ENCODE measurements around the gene RABL3. TPM values are rescaled to one million over a fixed set of nuclear protein-coding genes. Genes with fewer than 3 reads are reported as not detected.
"Not testable (repeated sequence)": the region's sequence is repeated elsewhere in the genome, so short reads cannot be mapped to it uniquely, and the experiment has no call there.

RABL3 gene
- total RNA-seq, 6 donors from 2014 or later: 4.9 to 20.1 (median 14.2) TPM

GRCh38 chr3:120762615-120763014, 20.3 kb upstream of the RABL3 start:
- TF ChIP-seq EP300 (IDR thresholded peaks at IDR 0.05) (no peak), POLR2A (IDR thresholded peaks at IDR 0.05) (no peak), CTCF (IDR thresholded peaks at IDR 0.05) (no peak), POLR2AphosphoS5 (IDR thresholded peaks at IDR 0.05) (no peak)
- H3K4me3 ChIP-seq: no peak overlapping the region
- H3K9me3 ChIP-seq: no peaks in the 10 kb centered on the region
- no peak for ATAC-seq (ENCODE audit: low FRiP score in 2 of 2)
- WGBS, 2 donors: 87 to 91% methylated on average over 1 of the region's 1 CpG
- H3K4me1 ChIP-seq: peaks cover 0 to 10% (median 0%) of the 10 kb centered on the region in 4 donors
- no peaks in the 10 kb centered on the region for H3K27me3 ChIP-seq
- no peak for DNase-seq
- H3K36me3 ChIP-seq: no peaks in the 10 kb centered on the region
- H3K27ac ChIP-seq: no peak overlapping the region

- ATAC-seq (ENCODE audit: low FRiP score in 2 of 2); H3K27ac ChIP-seq; H3K9me3 ChIP-seq; DNase-seq; H3K4me3 ChIP-seq; H3K27me3 ChIP-seq; H3K4me1 ChIP-seq; H3K36me3 ChIP-seq: not testable (repeated sequence)
- WGBS, 2 donors: 84 to 96% methylated on average over 4 of the region's 4 CpGs
Measured at GRCh38 chr3:120758551-120758950, 16.2 kb upstream of the RABL3 start.

- Histone ChIP-seq H3K4me3 (no peak overlapping the region), H3K27ac (no peak overlapping the region), H3K36me3 (peaks cover 0 to 10% (median 6%) of the 10 kb centered on the region in 4 donors), H3K4me1 (peaks cover 0 to 3% (median 0%) of the 10 kb centered on the region in 4 donors), H3K9me3 (no peaks in the 10 kb centered on the region), H3K27me3 (no peaks in the 10 kb centered on the region)
- WGBS, 2 donors: 72 to 75% methylated on average over 2 of the region's 2 CpGs
- no peak for TF ChIP-seq POLR2A (IDR thresholded peaks at IDR 0.05)
- no peak for TF ChIP-seq CTCF (IDR thresholded peaks at IDR 0.05)
- no peak for TF ChIP-seq EP300 (IDR thresholded peaks at IDR 0.05)
- TF ChIP-seq POLR2AphosphoS5 (IDR thresholded peaks at IDR 0.05): no peak
- ATAC-seq (ENCODE audit: low FRiP score in 2 of 2) (no peak), DNase-seq (no peak)
Measured at GRCh38 chr3:120756061-120756460, 13.7 kb upstream of the RABL3 start.

- TF ChIP-seq EP300 (IDR thresholded peaks at IDR 0.05) (no peak), POLR2A (IDR thresholded peaks at IDR 0.05) (no peak), POLR2AphosphoS5 (IDR thresholded peaks at IDR 0.05) (no peak), CTCF (IDR thresholded peaks at IDR 0.05) (no peak)
- Histone ChIP-seq H3K36me3 (peaks cover 0 to 17% (median 11%) of the 10 kb centered on the region in 4 donors), H3K9me3 (no peaks in the 10 kb centered on the region), H3K4me1 (peaks cover 0 to 3% (median 0%) of the 10 kb centered on the region in 4 donors), H3K27ac (no peak overlapping the region), H3K27me3 (no peaks in the 10 kb centered on the region), H3K4me3 (no peak overlapping the region)
- ATAC-seq (ENCODE audit: low FRiP score in 2 of 2): no peak
- DNase-seq: no peak
Measured at GRCh38 chr3:120753810-120754209, 11.5 kb upstream of the RABL3 start.

GRCh38 chr3:120752865-120753264, 10.5 kb upstream of the RABL3 start:
- 95 to 96% methylated on average over 2 of the region's 2 CpGs for WGBS, 2 donors
- H3K4me1 ChIP-seq: peaks cover 0 to 3% (median 0%) of the 10 kb centered on the region in 4 donors
- no peaks in the 10 kb centered on the region for H3K9me3 ChIP-seq
- no peak for TF ChIP-seq EP300 (IDR thresholded peaks at IDR 0.05)
- ATAC-seq (ENCODE audit: low FRiP score in 2 of 2): no peak
- H3K27ac ChIP-seq: no peak overlapping the region
- DNase-seq: no peak
- H3K36me3 ChIP-seq: peaks cover 0 to 17% (median 11%) of the 10 kb centered on the region in 4 donors
- no peaks in the 10 kb centered on the region for H3K27me3 ChIP-seq
- no peak overlapping the region for H3K4me3 ChIP-seq

- Histone ChIP-seq H3K27me3 (no peaks in the 10 kb centered on the region), H3K4me1 (peaks cover 0 to 3% (median 0%) of the 10 kb centered on the region in 4 donors), H3K4me3 (no peak overlapping the region), H3K36me3 (peaks cover 0 to 17% (median 11%) of the 10 kb centered on the region in 4 donors), H3K9me3 (no peaks in the 10 kb centered on the region), H3K27ac (no peak overlapping the region)
- DNase-seq: no peak
- WGBS, 2 donors: 76 to 82% methylated on average over 1 of the region's 1 CpG
- ATAC-seq (ENCODE audit: low FRiP score in 2 of 2): no peak
- no peak for TF ChIP-seq POLR2AphosphoS5 (IDR thresholded peaks at IDR 0.05)
- no peak for TF ChIP-seq EP300 (IDR thresholded peaks at IDR 0.05)
- no peak for TF ChIP-seq CTCF (IDR thresholded peaks at IDR 0.05)
- no peak for TF ChIP-seq POLR2A (IDR thresholded peaks at IDR 0.05)
Measured at GRCh38 chr3:120752230-120752629, 9.9 kb upstream of the RABL3 start.

Measured in upper lobe of left lung (tissue), 6 donors.